Calu3 (cell line): ENCODE measurements around the gene PRKAA2. TPM values are rescaled to one million over a fixed set of nuclear protein-coding genes. Genes with fewer than 3 reads are reported as not detected.
A peak's percentile ranks its signal among the peaks of the same experiment; 100 is the strongest.

Source experiments
- BruUV-seq: library from RNA; stranded (reverse); fragments of 400-500 nt; replicated peaks from 2 replicates; lab custom pipeline; 2021; lab: Mats Ljungman, UMichigan
- CTCF ChIA-PET: fragments of 300-600 bp; sonication (Branson Sonifier 250); formaldehyde crosslinking; loops from one replicate; lab custom pipeline; 2022; ENCODE audit warnings: antibody characterized with exemption; lab: Charles Lee
- DNase-seq: peaks from one replicate; pipeline ENCODE4 v3.0.0; 2022
- H3K27ac Mint-ChIP-seq: one replicate; pipeline ENCODE4 v1.8.0; 2022; ENCODE audit warnings: mixed read lengths; ENCODE audit not compliant: unreplicated experiment
- H3K27me3 Mint-ChIP-seq: one replicate; pipeline ENCODE4 v1.8.0; 2022; ENCODE audit warnings: mixed read lengths; ENCODE audit not compliant: unreplicated experiment
- H3K36me3 Mint-ChIP-seq: one replicate; pipeline ENCODE4 v1.8.0; 2022; ENCODE audit warnings: mild to moderate bottlenecking, moderate library complexity, mixed read lengths; ENCODE audit not compliant: insufficient read depth, unreplicated experiment
- H3K4me1 Mint-ChIP-seq: one replicate; pipeline ENCODE4 v1.8.0; 2022; ENCODE audit warnings: mild to moderate bottlenecking, low read depth, mixed read lengths; ENCODE audit not compliant: unreplicated experiment
- H3K4me3 Mint-ChIP-seq: one replicate; pipeline ENCODE4 v1.8.0; 2022; ENCODE audit warnings: mild to moderate bottlenecking, low read depth, moderate library complexity, mixed read lengths; ENCODE audit not compliant: unreplicated experiment
- H3K9me3 Mint-ChIP-seq: one replicate; pipeline ENCODE4 v1.8.0; 2022; ENCODE audit warnings: low read depth, mixed read lengths; ENCODE audit not compliant: unreplicated experiment
- intact Hi-C: fragments of 100-400 bp; cut with micrococcal nuclease; formaldehyde crosslinking; loops from one replicate; pipeline ENCODE4 v1.10.0; 2022; ENCODE audit not compliant: unreplicated experiment
- total RNA-seq: library from RNA; stranded (reverse); gene quantifications from 2 replicates; pipeline ENCODE4 v1.2.3, GENCODE V29; 2022
- TF ChIP-seq, protein P1 (sequence below): fragments of 200-600 bp; IDR thresholded peaks from one replicate; pipeline ENCODE4 v1.8.0; 2022; ENCODE audit warnings: antibody characterized with exemption; ENCODE audit not compliant: unreplicated experiment

PRKAA2 gene
- total RNA-seq, 1 experiment from 2014 or later: 9.7 TPM

DNA sequence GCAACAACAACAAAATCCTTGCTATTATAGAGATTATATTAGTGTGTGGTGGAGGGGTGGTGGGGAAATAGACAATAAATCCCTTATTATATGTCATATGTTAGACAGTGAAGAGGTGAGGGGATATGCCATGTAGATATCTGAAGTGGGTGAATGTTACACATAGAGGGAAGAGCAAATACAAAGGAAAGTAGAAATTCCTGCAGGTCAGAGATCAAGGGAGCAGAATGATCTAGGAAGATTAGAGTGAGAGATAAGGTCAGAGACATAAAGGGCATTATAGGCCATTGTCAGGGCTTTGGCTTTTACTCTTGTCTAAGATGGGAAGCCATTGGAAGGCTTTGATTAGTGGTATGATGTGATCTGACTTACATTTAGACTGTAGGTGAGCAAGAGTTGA lies 38.5 kb downstream of the PRKAA2 start:
- Mint-ChIP-seq H3K27me3 (no peaks in the 10 kb centered on the region), H3K27ac (no peak overlapping the region), H3K4me3 (no peak overlapping the region), H3K4me1 (no peaks in the 10 kb centered on the region), H3K9me3 (peaks cover 6% of the 10 kb centered on the region), H3K36me3 (no peaks in the 10 kb centered on the region)
- BruUV-seq: no TSS peak
- DNase-seq: no peak
- CTCF ChIA-PET: interaction anchor here (0.7 kb wide), 1 partner anchor 1754 kb away, joined by 3 read pairs; no protein-coding TSS in a partner anchor
- TF ChIP-seq, protein P1, sequence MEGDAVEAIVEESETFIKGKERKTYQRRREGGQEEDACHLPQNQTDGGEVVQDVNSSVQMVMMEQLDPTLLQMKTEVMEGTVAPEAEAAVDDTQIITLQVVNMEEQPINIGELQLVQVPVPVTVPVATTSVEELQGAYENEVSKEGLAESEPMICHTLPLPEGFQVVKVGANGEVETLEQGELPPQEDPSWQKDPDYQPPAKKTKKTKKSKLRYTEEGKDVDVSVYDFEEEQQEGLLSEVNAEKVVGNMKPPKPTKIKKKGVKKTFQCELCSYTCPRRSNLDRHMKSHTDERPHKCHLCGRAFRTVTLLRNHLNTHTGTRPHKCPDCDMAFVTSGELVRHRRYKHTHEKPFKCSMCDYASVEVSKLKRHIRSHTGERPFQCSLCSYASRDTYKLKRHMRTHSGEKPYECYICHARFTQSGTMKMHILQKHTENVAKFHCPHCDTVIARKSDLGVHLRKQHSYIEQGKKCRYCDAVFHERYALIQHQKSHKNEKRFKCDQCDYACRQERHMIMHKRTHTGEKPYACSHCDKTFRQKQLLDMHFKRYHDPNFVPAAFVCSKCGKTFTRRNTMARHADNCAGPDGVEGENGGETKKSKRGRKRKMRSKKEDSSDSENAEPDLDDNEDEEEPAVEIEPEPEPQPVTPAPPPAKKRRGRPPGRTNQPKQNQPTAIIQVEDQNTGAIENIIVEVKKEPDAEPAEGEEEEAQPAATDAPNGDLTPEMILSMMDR: no peak
- intact Hi-C loops: no loop called here

DNA sequence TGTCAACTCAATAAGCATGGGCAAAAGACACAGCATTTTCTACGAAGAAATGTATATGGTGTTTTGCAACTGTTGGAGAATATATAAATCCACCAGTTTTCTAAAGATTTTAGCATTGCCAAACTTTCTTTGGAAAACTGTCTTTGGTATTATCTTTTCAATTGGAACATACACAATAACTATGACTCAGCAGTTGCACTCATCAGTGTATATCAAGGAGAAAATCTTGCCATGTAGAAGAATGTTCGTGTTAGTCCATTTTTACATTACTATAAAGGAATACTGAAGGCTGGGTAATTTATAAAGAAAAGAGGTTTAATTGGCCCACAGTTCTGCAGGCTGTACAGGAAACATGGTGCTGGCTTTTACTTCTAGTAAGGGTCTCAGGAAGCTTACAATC lies 41.1 kb downstream of the PRKAA2 start:
- no peak for DNase-seq
- Mint-ChIP-seq H3K27me3 (no peaks in the 10 kb centered on the region), H3K36me3 (no peaks in the 10 kb centered on the region), H3K27ac (no peak overlapping the region), H3K4me3 (no peak overlapping the region), H3K9me3 (no peaks in the 10 kb centered on the region), H3K4me1 (no peaks in the 10 kb centered on the region)
- no TSS peak for BruUV-seq
- intact Hi-C loops: no loop called here
- TF ChIP-seq, protein P1: no peak
- CTCF ChIA-PET: no interaction called here

- TF ChIP-seq, protein P1: no peak
- H3K27me3 Mint-ChIP-seq: no peaks in the 10 kb centered on the region
Observed at GRCh38 chr1:56688522-56689026, 43.5 kb downstream of the PRKAA2 start.

GRCh38 chr1:56696663-56697062 lies 51.5 kb downstream of the PRKAA2 start:
- Mint-ChIP-seq H3K36me3 (no peaks in the 10 kb centered on the region), H3K4me1 (no peaks in the 10 kb centered on the region), H3K27ac (no peak overlapping the region), H3K27me3 (no peaks in the 10 kb centered on the region), H3K4me3 (no peak overlapping the region), H3K9me3 (peaks cover 3% of the 10 kb centered on the region)
- BruUV-seq: no TSS peak
- TF ChIP-seq, protein P1: no peak
- no peak for DNase-seq
- intact Hi-C loops: no loop called here
- CTCF ChIA-PET: no interaction called here

More at GRCh38 chr1:56688522-56689026, 43.5 kb downstream of the PRKAA2 start:
- peak overlapping the region; percentile 37 for H3K27ac Mint-ChIP-seq
- CTCF ChIA-PET: interaction anchor here (1.3 kb wide), 2 partner anchors 17 to 43 kb away, joined by 4 read pairs; partner anchors contain the start of gene PRKAA2
- intact Hi-C loops: no loop called here
- H3K4me3 Mint-ChIP-seq: no peak overlapping the region
- H3K9me3 Mint-ChIP-seq: no peaks in the 10 kb centered on the region
- no TSS peak for BruUV-seq
- no peaks in the 10 kb centered on the region for H3K36me3 Mint-ChIP-seq
- peak; percentile 21 for DNase-seq
- no peaks in the 10 kb centered on the region for H3K4me1 Mint-ChIP-seq
